HUES48 (cell line): ENCODE measurements around the gene GALNT8.

Experiments used
- H3K27ac ChIP-seq: one replicate; pipeline ENCODE4 v1.7.0; 2013; ENCODE audit warnings: low read depth, low read length, inconsistent platforms
- H3K27me3 ChIP-seq: 2 replicates; pipeline ENCODE4 v1.6.1; 2013; ENCODE audit warnings: mild to moderate bottlenecking, low read length; ENCODE audit not compliant: control insufficient read depth, insufficient read depth
- H3K36me3 ChIP-seq: 2 replicates; pipeline ENCODE4 v1.6.1; 2013; ENCODE audit warnings: low read length; ENCODE audit not compliant: control insufficient read depth, insufficient read depth
- H3K4me1 ChIP-seq: 2 replicates; pipeline ENCODE4 v1.6.1; 2013; ENCODE audit warnings: mild to moderate bottlenecking, low read length; ENCODE audit not compliant: control insufficient read depth, insufficient read depth
- H3K4me3 ChIP-seq: 2 replicates; pipeline ENCODE4 v1.5.1; 2013; ENCODE audit warnings: mild to moderate bottlenecking, low read depth, low read length
- H3K9ac ChIP-seq: 2 replicates; pipeline ENCODE4 v1.6.1; 2013; ENCODE audit warnings: mild to moderate bottlenecking, low read depth, low read length, moderate library complexity
- H3K9me3 ChIP-seq: 2 replicates; pipeline ENCODE4 v1.6.1; 2013; ENCODE audit warnings: low read length; ENCODE audit not compliant: control insufficient read depth, insufficient read depth

Gene GALNT8

GRCh38 chr12:4719821-4720636, at the start of gene GALNT8:
TSS of gene GALNT8 (plus strand) at chr12:4720400. CDS start at chr12:4720678, 278 bp downstream.
- Histone ChIP-seq H3K36me3 (no peaks in the 10 kb centered on the region), H3K27me3 (no peaks in the 10 kb centered on the region), H3K9ac (peak within 1 kb of the TSS; percentile 69), H3K4me1 (peaks cover 41% of the 10 kb centered on the region), H3K9me3 (no peaks in the 10 kb centered on the region), H3K4me3 (peak within 1 kb of the TSS; percentile 40), H3K27ac (peak within 1 kb of the TSS; percentile 93)

GRCh38 chr12:4679711-4680110, 40.5 kb upstream of the GALNT8 start:
- no peaks in the 10 kb centered on the region for H3K9me3 ChIP-seq
- no peak overlapping the region for H3K27ac ChIP-seq
- peaks cover 43% of the 10 kb centered on the region for H3K36me3 ChIP-seq
- H3K9ac ChIP-seq: no peak overlapping the region
- H3K4me1 ChIP-seq: no peaks in the 10 kb centered on the region
- no peaks in the 10 kb centered on the region for H3K27me3 ChIP-seq
- H3K4me3 ChIP-seq: no peak overlapping the region

- Histone ChIP-seq H3K27me3 (no peaks in the 10 kb centered on the region), H3K27ac (no peak overlapping the region), H3K4me1 (no peaks in the 10 kb centered on the region), H3K4me3 (no peak overlapping the region), H3K36me3 (peaks cover 62% of the 10 kb centered on the region), H3K9ac (no peak overlapping the region), H3K9me3 (no peaks in the 10 kb centered on the region)
These were observed 38.5 kb upstream of the GALNT8 start for GRCh38 chr12:4681732-4682131.

- Histone ChIP-seq H3K27me3 (no peaks in the 10 kb centered on the region), H3K36me3 (peaks cover 85% of the 10 kb centered on the region), H3K27ac (no peak overlapping the region), H3K4me1 (no peaks in the 10 kb centered on the region), H3K9ac (no peak overlapping the region), H3K9me3 (no peaks in the 10 kb centered on the region), H3K4me3 (no peak overlapping the region)
These were observed 34.9 kb upstream of the GALNT8 start for GRCh38 chr12:4685317-4685716.

GRCh38 chr12:4690760-4691159, 29.4 kb upstream of the GALNT8 start:
- H3K36me3 ChIP-seq: peaks cover 52% of the 10 kb centered on the region
- H3K27me3 ChIP-seq: no peaks in the 10 kb centered on the region
- H3K4me3 ChIP-seq: no peak overlapping the region
- no peak overlapping the region for H3K27ac ChIP-seq
- no peak overlapping the region for H3K9ac ChIP-seq
- no peaks in the 10 kb centered on the region for H3K9me3 ChIP-seq
- no peaks in the 10 kb centered on the region for H3K4me1 ChIP-seq

- H3K27ac ChIP-seq: no peak overlapping the region
- no peaks in the 10 kb centered on the region for H3K27me3 ChIP-seq
These were observed 19.6 kb upstream of the GALNT8 start for GRCh38 chr12:4700621-4701026.

GRCh38 chr12:4701395-4702190, 18.6 kb upstream of the GALNT8 start:
- H3K36me3 ChIP-seq: peaks cover 6% of the 10 kb centered on the region
- no peak overlapping the region for H3K27ac ChIP-seq
- no peaks in the 10 kb centered on the region; the same call in 1 of the 2 replicates for H3K4me1 ChIP-seq
- no peak overlapping the region for H3K4me3 ChIP-seq
- no peaks in the 10 kb centered on the region for H3K9me3 ChIP-seq
- H3K9ac ChIP-seq: no peak overlapping the region
- H3K27me3 ChIP-seq: no peaks in the 10 kb centered on the region

More at GRCh38 chr12:4700621-4701026, 19.6 kb upstream of the GALNT8 start:
- Histone ChIP-seq H3K9ac (no peak overlapping the region), H3K9me3 (no peaks in the 10 kb centered on the region), H3K4me3 (no peak overlapping the region), H3K4me1 (no peaks in the 10 kb centered on the region; the same call in 1 of the 2 replicates), H3K36me3 (peaks cover 10% of the 10 kb centered on the region)

- Histone ChIP-seq H3K9ac (no peak overlapping the region), H3K27me3 (no peaks in the 10 kb centered on the region), H3K4me1 (peaks cover 11% of the 10 kb centered on the region), H3K36me3 (no peaks in the 10 kb centered on the region), H3K27ac (no peak overlapping the region), H3K9me3 (no peaks in the 10 kb centered on the region), H3K4me3 (no peak overlapping the region)
These were observed 16.5 kb upstream of the GALNT8 start for GRCh38 chr12:4703676-4704075.

GRCh38 chr12:4705824-4706223, 14.4 kb upstream of the GALNT8 start:
- Histone ChIP-seq H3K9ac (no peak overlapping the region), H3K4me3 (no peak overlapping the region), H3K27ac (no peak overlapping the region), H3K9me3 (no peaks in the 10 kb centered on the region), H3K36me3 (no peaks in the 10 kb centered on the region), H3K27me3 (no peaks in the 10 kb centered on the region), H3K4me1 (peaks cover 11% of the 10 kb centered on the region; the same call in 1 of the 2 replicates)

- Histone ChIP-seq H3K27ac (no peak overlapping the region), H3K4me1 (peaks cover 11% of the 10 kb centered on the region; the same call in 1 of the 2 replicates), H3K27me3 (no peaks in the 10 kb centered on the region), H3K4me3 (no peak overlapping the region), H3K9ac (no peak overlapping the region), H3K9me3 (no peaks in the 10 kb centered on the region), H3K36me3 (no peaks in the 10 kb centered on the region)
These were observed 12.9 kb upstream of the GALNT8 start for GRCh38 chr12:4707306-4707705.

GRCh38 chr12:4710113-4710512, 10.1 kb upstream of the GALNT8 start:
- H3K9me3 ChIP-seq: no peaks in the 10 kb centered on the region
- H3K27me3 ChIP-seq: no peaks in the 10 kb centered on the region
- H3K9ac ChIP-seq: no peak overlapping the region
- no peak overlapping the region for H3K27ac ChIP-seq
- peaks cover 11% of the 10 kb centered on the region; the same call in 1 of the 2 replicates for H3K4me1 ChIP-seq
- no peak overlapping the region for H3K4me3 ChIP-seq
- H3K36me3 ChIP-seq: no peaks in the 10 kb centered on the region
